ENCODE measurements around the gene MX2. TPM values are rescaled to one million over a fixed set of nuclear protein-coding genes. Genes with fewer than 3 reads are reported as not detected.

The MX2 gene
- total RNA-seq, 1 experiment from 2014 or later, result 56.7 TPM

- ChIA-PET CTCF (no interaction called here), POLR2A (no interaction called here)
- DNase-seq (ENCODE audit: low read depth, low spot score) (no peak), ATAC-seq (no peak)
- BruUV-seq (replicated peaks), result no TSS peak
- H3K36me3 ChIP-seq (ENCODE audit: control insufficient read depth, insufficient read depth, low read length), result no peaks in the 10 kb centered on the region
- no peak overlapping the region for H3K4me3 ChIP-seq (ENCODE audit: low read depth in 2 of 2, low read length in 2 of 2)
- intact Hi-C loops (cut with micrococcal nuclease; ENCODE audit: unreplicated experiment) (no loop called here), in situ Hi-C loops (cut with HindIII; ENCODE audit: low pct_unique_long_range_greater_than_20kb, low sequenced_read_pairs) (no loop called here)
- H3K4me1 ChIP-seq (ENCODE audit: control insufficient read depth, insufficient read depth, low read length), result no peaks in the 10 kb centered on the region
- TF ChIP-seq CTCF (IDR thresholded peaks at IDR 0.05), result no peak
- no peak for TF ChIP-seq SIN3A (IDR thresholded peaks at IDR 0.05; ENCODE audit: borderline replicate concordance, insufficient read depth, low read depth, low read length)
- no peak for TF ChIP-seq POLR2AphosphoS5 (IDR thresholded peaks at IDR 0.05; ENCODE audit: low read depth, low read length)
- no peak for TF ChIP-seq TCF7L2 (IDR thresholded peaks at IDR 0.05; ENCODE audit: low read depth, low read length)
- TF ChIP-seq REST (IDR thresholded peaks at IDR 0.05; ENCODE audit: insufficient read depth in 1 of 2, low read depth in 2 of 2, low read length in 1 of 2), result no peak
- peaks cover 2% of the 10 kb centered on the region; the same call in 1 of the 2 replicates for H3K27me3 ChIP-seq (ENCODE audit: control insufficient read depth, insufficient read depth, low read length)
- H3K9me3 ChIP-seq (ENCODE audit: control insufficient read depth, insufficient read depth, low read depth, low read length), result peaks cover 2% of the 10 kb centered on the region
- H3K27ac ChIP-seq (ENCODE audit: low read length), result no peak overlapping the region
These were observed 19.8 kb upstream of the MX2 start for GRCh38 chr21:41342035-41342434.

GRCh38 chr21:41344146-41344545, 17.7 kb upstream of the MX2 start:
- no peak for TF ChIP-seq SIN3A (IDR thresholded peaks at IDR 0.05; ENCODE audit: borderline replicate concordance, insufficient read depth, low read depth, low read length)
- no peak for TF ChIP-seq POLR2AphosphoS5 (IDR thresholded peaks at IDR 0.05; ENCODE audit: low read depth, low read length)
- TF ChIP-seq TCF7L2 (IDR thresholded peaks at IDR 0.05; ENCODE audit: low read depth, low read length), result no peak
- no peak for TF ChIP-seq REST (IDR thresholded peaks at IDR 0.05; ENCODE audit: insufficient read depth in 1 of 2, low read depth in 2 of 2, low read length in 1 of 2)
- TF ChIP-seq CTCF (IDR thresholded peaks at IDR 0.05), result no peak
- POLR2A ChIA-PET, result no interaction called here
- H3K36me3 ChIP-seq (ENCODE audit: control insufficient read depth, insufficient read depth, low read length), result no peaks in the 10 kb centered on the region
- BruUV-seq (replicated peaks), result no TSS peak
- no peak overlapping the region for H3K4me3 ChIP-seq (ENCODE audit: low read depth in 2 of 2, low read length in 2 of 2)
- peaks cover 2% of the 10 kb centered on the region for H3K27me3 ChIP-seq (ENCODE audit: control insufficient read depth, insufficient read depth, low read length)
- intact Hi-C loops (cut with micrococcal nuclease; ENCODE audit: unreplicated experiment) (no loop called here), in situ Hi-C loops (cut with HindIII; ENCODE audit: low pct_unique_long_range_greater_than_20kb, low sequenced_read_pairs) (no loop called here)
- H3K9me3 ChIP-seq (ENCODE audit: control insufficient read depth, insufficient read depth, low read depth, low read length), result peaks cover 2% of the 10 kb centered on the region
- H3K4me1 ChIP-seq (ENCODE audit: control insufficient read depth, insufficient read depth, low read length), result no peaks in the 10 kb centered on the region
- no peak overlapping the region for H3K27ac ChIP-seq (ENCODE audit: low read length)
- DNase-seq (ENCODE audit: low read depth, low spot score) (no peak), ATAC-seq (no peak)
- CTCF ChIA-PET, result interaction anchor here (0.7 kb wide), 1 partner anchor 773 kb away, joined by 3 read pairs; no protein-coding TSS in a partner anchor
